Endothelial cell of umbilical vein (primary cell): ENCODE results near the gene KCND2. TPM values are rescaled to one million over a fixed set of nuclear protein-coding genes. Genes with fewer than 3 reads are reported as not detected.

ENCODE experiments used
- BruUV-seq: library from RNA; stranded (reverse); fragments of 400-500 nt; replicated peaks from 2 replicates; lab custom pipeline; 2021; lab: Mats Ljungman, UMichigan
- CTCF ChIA-PET: fragments of 300-600, 350-600 bp; sonication (Branson Sonifier 250); formaldehyde crosslinking; loops from one replicate; lab custom pipeline; 2021; ENCODE audit warnings: antibody characterized with exemption, inconsistent platforms; lab: Charles Lee
- POLR2A ChIA-PET: fragments of 300-600, 350-600 bp; sonication (Branson Sonifier 250); formaldehyde crosslinking; loops from one replicate; lab custom pipeline; 2021; ENCODE audit warnings: antibody characterized with exemption, inconsistent platforms; lab: Charles Lee
- DNase-seq: peaks from one replicate; pipeline ENCODE4 v3.0.0-alpha.2; 2011; ENCODE audit warnings: low read depth, low spot score
- FAIRE-seq: peaks from 2 replicates; lab custom pipeline; 2011; peaks lifted over from hg19 to GRCh38; lab: Jason Lieb, UNC
- H2AFZ ChIP-seq: 2 replicates; pipeline ENCODE4 v1.6.0; 2012; ENCODE audit warnings: low read depth, low read length, control low read depth, inconsistent platforms
- H3K27ac ChIP-seq: 2 replicates; pipeline ENCODE4 v1.5.1; 2011; ENCODE audit warnings: low read depth, mild to moderate bottlenecking, control low read depth, low read length, moderate library complexity; ENCODE audit not compliant: insufficient read depth
- H3K27me3 ChIP-seq, 2 experiments: 2 replicates each; pipeline versions ENCODE4 v1.6.0 to v1.6.1; 2011; ENCODE audit warnings: low read length in 2 of 2, mixed read lengths in 1 of 2; ENCODE audit not compliant: control insufficient read depth in 2 of 2, insufficient read depth in 2 of 2
- H3K36me3 ChIP-seq, 2 experiments: 2 replicates in 1 of 2; 3 replicates in 1 of 2; pipeline ENCODE4 v1.5.1; 2011; ENCODE audit warnings: low read length in 2 of 2, mild to moderate bottlenecking in 1 of 2, moderate library complexity in 1 of 2; ENCODE audit not compliant: control insufficient read depth in 2 of 2, insufficient read depth in 2 of 2; ENCODE audit errors: extremely low read depth in 1 of 2
- H3K4me1 ChIP-seq: 3 replicates; pipeline ENCODE4 v1.5.1; 2011; ENCODE audit warnings: mild to moderate bottlenecking, low read length; ENCODE audit not compliant: control insufficient read depth, insufficient read depth; ENCODE audit errors: extremely low read depth
- H3K4me2 ChIP-seq: 2 replicates; pipeline ENCODE4 v1.6.1; 2011; ENCODE audit warnings: low read length, control low read depth, mixed read lengths; ENCODE audit not compliant: insufficient read depth
- H3K4me3 ChIP-seq, 3 experiments: fragments of 200-600 bp in 1 of 3; sonication (generic), shearing (Covaris generic) in 1 of 3; replicated peaks in 1 of 3; 2 replicates each; pipeline ENCODE4 v1.5.1; 2011 to 2016; ENCODE audit warnings: control low read depth in 3 of 3, low read length in 3 of 3, mild to moderate bottlenecking in 2 of 3, inconsistent platforms in 1 of 3, low read depth in 1 of 3, moderate library complexity in 1 of 3; ENCODE audit not compliant: insufficient read depth in 1 of 3
- H3K79me2 ChIP-seq: 2 replicates; pipeline ENCODE4 v1.6.0; 2012; ENCODE audit warnings: low read length, inconsistent platforms; ENCODE audit not compliant: control insufficient read depth, insufficient read depth
- H3K9ac ChIP-seq: replicated peaks from 2 replicates; pipeline ENCODE3; 2011; ENCODE audit warnings: low read length, control low read depth; ENCODE audit not compliant: insufficient read depth; ENCODE audit errors: extremely low read depth
- H3K9me1 ChIP-seq: replicated peaks from 3 replicates; pipeline ENCODE4 v1.6.0; 2011; ENCODE audit warnings: mild to moderate bottlenecking, low read length; ENCODE audit not compliant: control insufficient read depth, insufficient read depth; ENCODE audit errors: extremely low read depth
- H3K9me3 ChIP-seq: replicated peaks from 2 replicates; pipeline ENCODE4 v1.5.1; 2012; ENCODE audit warnings: low read length, inconsistent platforms; ENCODE audit not compliant: control insufficient read depth, insufficient read depth
- H4K20me1 ChIP-seq: replicated peaks from 2 replicates; pipeline ENCODE3; 2011; ENCODE audit warnings: mild to moderate bottlenecking, low read length; ENCODE audit not compliant: control insufficient read depth, insufficient read depth; ENCODE audit errors: extremely low read depth
- EZH2 ChIP-seq: IDR thresholded peaks from 2 replicates; pipeline ENCODE4 v1.6.1; 2012; ENCODE audit warnings: borderline replicate concordance, low read depth, mild to moderate bottlenecking, moderate library complexity, low read length, inconsistent platforms; ENCODE audit not compliant: severe bottlenecking
- FOS ChIP-seq: IDR thresholded peaks from 2 replicates; pipeline ENCODE4 v1.6.1; 2011; ENCODE audit warnings: mild to moderate bottlenecking, low read length, moderate library complexity, borderline replicate concordance; ENCODE audit not compliant: insufficient read depth
- GATA2 ChIP-seq: IDR thresholded peaks from 2 replicates; pipeline ENCODE4 v1.7.0; 2011; ENCODE audit warnings: low read depth, mild to moderate bottlenecking, moderate library complexity, mixed read lengths, low read length; ENCODE audit not compliant: insufficient read length, insufficient read depth
- JUN ChIP-seq: IDR thresholded peaks from 2 replicates; pipeline ENCODE4 v1.6.1; 2011; ENCODE audit warnings: borderline replicate concordance, low read depth; ENCODE audit not compliant: insufficient read length, insufficient read depth
- MAX ChIP-seq: IDR thresholded peaks from 2 replicates; pipeline ENCODE4 v1.6.1; 2011; ENCODE audit not compliant: insufficient read depth, insufficient read length
- MYC ChIP-seq: IDR thresholded peaks from one replicate; pipeline ENCODE4 v1.6.1; 2011; ENCODE audit warnings: mild to moderate bottlenecking, low read depth, low read length
- POLR2A ChIP-seq: IDR thresholded peaks from 2 replicates; pipeline ENCODE4 v1.6.1; 2012; ENCODE audit warnings: low read depth, mild to moderate bottlenecking, control low read depth, low read length
- POLR2AphosphoS5 ChIP-seq: IDR thresholded peaks from 2 replicates; pipeline ENCODE4 v1.6.1; 2012; ENCODE audit warnings: low read depth, mild to moderate bottlenecking, control low read depth, low read length, moderate library complexity; ENCODE audit not compliant: insufficient read depth
- dilution Hi-C: fragments of 300-500 bp; cut with MboI; formaldehyde crosslinking; loops from one replicate; pipeline ENCODE4 v1.15.0; 2019; ENCODE audit warnings: low sequenced_read_pairs; ENCODE audit not compliant: extremely low pct_ligation_motif_present
- intact Hi-C: fragments of 100-400 bp; cut with micrococcal nuclease; formaldehyde crosslinking; loops from one replicate; pipeline ENCODE4 v1.10.0; 2022
- polyA plus RNA-seq, 4 experiments: library from polyadenylated mRNA; depleted of rRNA in 3 of 4; stranded (reverse) in 3 of 4; unstranded in 1 of 4; fragments of >200 nt; gene quantifications; 2 replicates each; pipeline versions ENCODE4 v1.2.1 to v1.2.3, GENCODE V29; 2011 to 2012; ENCODE audit warnings: missing spikeins in 1 of 4
- total RNA-seq: library from RNA; stranded (reverse); gene quantifications from 2 replicates; pipeline ENCODE4 v1.2.3, GENCODE V29; 2021
- TF ChIP-seq, protein P1 (sequence below), 2 donors: IDR thresholded peaks; 1 replicate in 1 of 2; 2 replicates in 1 of 2; pipeline ENCODE4 v1.5.1; 2011; ENCODE audit warnings: low read length in 2 of 2, mild to moderate bottlenecking in 2 of 2, moderate library complexity in 2 of 2, control low read depth in 1 of 2, inconsistent platforms in 1 of 2, low read depth in 1 of 2; ENCODE audit not compliant: insufficient read depth in 1 of 2; ENCODE audit errors: extremely low read depth in 1 of 2

Gene KCND2
- total and polyA plus RNA-seq, 2 donors (not counting 3 experiments of a cell fraction or from before 2014, with no cell fraction given), result not detected

DNA sequence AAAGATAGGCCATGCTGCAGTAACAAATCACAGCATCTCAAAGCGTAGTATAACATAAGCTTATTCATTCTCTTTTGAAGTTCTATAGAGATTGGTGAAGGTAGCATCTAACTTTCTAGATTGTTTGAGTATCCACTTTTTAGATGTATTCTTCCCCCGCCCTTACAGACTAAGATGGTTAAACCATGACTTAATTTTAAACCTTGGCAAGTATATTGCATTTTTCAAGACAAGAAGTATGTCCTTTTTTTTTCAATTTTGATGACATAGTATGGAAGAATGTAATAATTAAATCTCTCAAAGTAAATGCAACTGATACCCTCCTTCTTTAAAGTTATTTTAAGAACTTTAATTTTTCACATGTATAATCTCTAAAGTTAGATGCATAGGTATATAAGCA, 190.0 kb downstream of the KCND2 start:
- POLR2A ChIA-PET, result no interaction called here
- TF ChIP-seq MYC (no peak), MAX (no peak), FOS (no peak), JUN (no peak), POLR2AphosphoS5 (no peak), EZH2 (no peak), GATA2 (no peak), POLR2A (no peak)
- TF ChIP-seq, protein P1, sequence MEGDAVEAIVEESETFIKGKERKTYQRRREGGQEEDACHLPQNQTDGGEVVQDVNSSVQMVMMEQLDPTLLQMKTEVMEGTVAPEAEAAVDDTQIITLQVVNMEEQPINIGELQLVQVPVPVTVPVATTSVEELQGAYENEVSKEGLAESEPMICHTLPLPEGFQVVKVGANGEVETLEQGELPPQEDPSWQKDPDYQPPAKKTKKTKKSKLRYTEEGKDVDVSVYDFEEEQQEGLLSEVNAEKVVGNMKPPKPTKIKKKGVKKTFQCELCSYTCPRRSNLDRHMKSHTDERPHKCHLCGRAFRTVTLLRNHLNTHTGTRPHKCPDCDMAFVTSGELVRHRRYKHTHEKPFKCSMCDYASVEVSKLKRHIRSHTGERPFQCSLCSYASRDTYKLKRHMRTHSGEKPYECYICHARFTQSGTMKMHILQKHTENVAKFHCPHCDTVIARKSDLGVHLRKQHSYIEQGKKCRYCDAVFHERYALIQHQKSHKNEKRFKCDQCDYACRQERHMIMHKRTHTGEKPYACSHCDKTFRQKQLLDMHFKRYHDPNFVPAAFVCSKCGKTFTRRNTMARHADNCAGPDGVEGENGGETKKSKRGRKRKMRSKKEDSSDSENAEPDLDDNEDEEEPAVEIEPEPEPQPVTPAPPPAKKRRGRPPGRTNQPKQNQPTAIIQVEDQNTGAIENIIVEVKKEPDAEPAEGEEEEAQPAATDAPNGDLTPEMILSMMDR (IDR thresholded peaks at IDR 0.05; ENCODE audit: extremely low read depth in 1 of 2, insufficient read depth in 1 of 2, low read depth in 1 of 2, low read length in 2 of 2), result no peak
- no peaks in the 10 kb centered on the region for H4K20me1 ChIP-seq
- no peak for FAIRE-seq
- no peak overlapping the region for H3K4me2 ChIP-seq
- CTCF ChIA-PET, result no interaction called here
- H3K4me3 ChIP-seq, result no peak overlapping the region
- H3K9ac ChIP-seq, result no peak overlapping the region
- no peaks in the 10 kb centered on the region for H3K9me1 ChIP-seq
- no peaks in the 10 kb centered on the region for H3K36me3 ChIP-seq
- BruUV-seq, result no TSS peak
- H3K4me1 ChIP-seq, result no peaks in the 10 kb centered on the region
- H3K27ac ChIP-seq, result no peak overlapping the region
- no peaks in the 10 kb centered on the region for H3K27me3 ChIP-seq
- intact Hi-C loops, result no loop called here
- dilution Hi-C loops, result no loop called here
- H3K9me3 ChIP-seq, result no peaks in the 10 kb centered on the region
- H3K79me2 ChIP-seq, result no peaks in the 10 kb centered on the region
- H2AFZ ChIP-seq, result no peak overlapping the region
- no peak for DNase-seq
